Measurements from ENCODE around the gene POPDC2. TPM values are rescaled to one million over a fixed set of nuclear protein-coding genes. Genes with fewer than 3 reads are reported as not detected.

The POPDC2 gene
- total RNA-seq, 2 donors from 2014 or later: 0.95 to 1.6 TPM

GRCh38 chr3:119677641-119677934 is 17.2 kb upstream of the POPDC2 start:
- Histone ChIP-seq H3K9ac (ENCODE audit: extremely low read depth, low read length, poor library complexity, severe bottlenecking) (peak overlapping the region; percentile 22), H3K4me3 (ENCODE audit: low read length) (peak overlapping the region; percentile 98), H3K27me3 (ENCODE audit: control insufficient read depth, insufficient read depth, low read length, poor library complexity, severe bottlenecking) (no peaks in the 10 kb centered on the region), H3K27ac (ENCODE audit: low read depth, low read length) (no peak overlapping the region), H3K36me3 (ENCODE audit: control insufficient read depth, insufficient read depth, low read length) (peaks cover 26% of the 10 kb centered on the region), H3K9me3 (ENCODE audit: control insufficient read depth, low read length) (peaks cover 12% of the 10 kb centered on the region), H3K4me1 (ENCODE audit: control insufficient read depth, insufficient read depth, low read length) (no peaks in the 10 kb centered on the region)
- Mint-ChIP-seq H3K27ac (peak overlapping the region; percentile 90), H3K27me3 (ENCODE audit: insufficient read depth) (no peaks in the 10 kb centered on the region), H3K4me3 (peak overlapping the region; percentile 79), H3K9me3 (peaks cover 6% of the 10 kb centered on the region), H3K36me3 (ENCODE audit: low read depth) (peaks cover 30% of the 10 kb centered on the region), H3K4me1 (peaks cover 26% of the 10 kb centered on the region)
- no peak for DNase-seq
- 21 to 33% methylated on average over 6 of the region's 6 CpGs for WGBS, 2 experiments (ENCODE audit: insufficient coverage in 1 of 2, insufficient read length in 1 of 2)
- TF ChIP-seq CTCF (conservative IDR thresholded peaks at IDR 0.05): no peak

- peak within 1 kb of the TSS; percentile 93 for H3K27ac Mint-ChIP-seq
- peaks cover 34% of the 10 kb centered on the region for H3K36me3 Mint-ChIP-seq (ENCODE audit: low read depth)
- peaks cover 6% of the 10 kb centered on the region for H3K9me3 Mint-ChIP-seq
- Histone ChIP-seq H3K4me1 (ENCODE audit: control insufficient read depth, insufficient read depth, low read length) (no peaks in the 10 kb centered on the region), H3K9ac (ENCODE audit: extremely low read depth, low read length, poor library complexity, severe bottlenecking) (peak within 1 kb of the TSS; percentile 39), H3K27me3 (ENCODE audit: control insufficient read depth, insufficient read depth, low read length, poor library complexity, severe bottlenecking) (no peaks in the 10 kb centered on the region), H3K4me3 (ENCODE audit: low read length) (peak within 1 kb of the TSS; percentile 98), H3K9me3 (ENCODE audit: control insufficient read depth, low read length) (peaks cover 12% of the 10 kb centered on the region), H3K36me3 (ENCODE audit: control insufficient read depth, insufficient read depth, low read length) (peaks cover 32% of the 10 kb centered on the region), H3K27ac (ENCODE audit: low read depth, low read length) (peak within 1 kb of the TSS; percentile 49)
- peak within 1 kb of the TSS; percentile 79 for H3K4me3 Mint-ChIP-seq
- no peaks in the 10 kb centered on the region for H3K27me3 Mint-ChIP-seq (ENCODE audit: insufficient read depth)
- TF ChIP-seq CTCF (conservative IDR thresholded peaks at IDR 0.05): no peak
- H3K4me1 Mint-ChIP-seq: peaks cover 26% of the 10 kb centered on the region
- DNase-seq: peak; percentile 98
- 1% methylated on average over 27 to 47 of the region's 54 CpGs for WGBS, 2 experiments (ENCODE audit: insufficient coverage in 1 of 2, insufficient read length in 1 of 2)
Observed at GRCh38 chr3:119676771-119677640, 16.6 kb upstream of the POPDC2 start, which contains the start of gene COX17. COX17 (minus strand) TSS chr3:119677406; CDS start chr3:119677310, 96 bp downstream.

GRCh38 chr3:119676020-119676419 is 15.6 kb upstream of the POPDC2 start:
- Mint-ChIP-seq H3K36me3 (ENCODE audit: low read depth) (peaks cover 40% of the 10 kb centered on the region), H3K4me1 (peaks cover 27% of the 10 kb centered on the region), H3K27ac (no peak overlapping the region), H3K9me3 (peaks cover 6% of the 10 kb centered on the region), H3K4me3 (peak overlapping the region; percentile 79), H3K27me3 (ENCODE audit: insufficient read depth) (no peaks in the 10 kb centered on the region)
- H3K27ac ChIP-seq (ENCODE audit: low read depth, low read length): no peak overlapping the region
- H3K36me3 ChIP-seq (ENCODE audit: control insufficient read depth, insufficient read depth, low read length): peaks cover 40% of the 10 kb centered on the region
- TF ChIP-seq CTCF (conservative IDR thresholded peaks at IDR 0.05): no peak
- DNase-seq: no peak
- peak overlapping the region; percentile 98 for H3K4me3 ChIP-seq (ENCODE audit: low read length)
- no peaks in the 10 kb centered on the region for H3K4me1 ChIP-seq (ENCODE audit: control insufficient read depth, insufficient read depth, low read length)
- H3K9me3 ChIP-seq (ENCODE audit: control insufficient read depth, low read length): peaks cover 12% of the 10 kb centered on the region
- H3K9ac ChIP-seq (ENCODE audit: extremely low read depth, low read length, poor library complexity, severe bottlenecking): peak overlapping the region; percentile 39
- H3K27me3 ChIP-seq (ENCODE audit: control insufficient read depth, insufficient read depth, low read length, poor library complexity, severe bottlenecking): no peaks in the 10 kb centered on the region
- 88% methylated on average over 1 of the region's 1 CpG; no CpG with 5 or more reads in 1 of the 2 experiments for WGBS, 2 experiments (ENCODE audit: insufficient coverage in 1 of 2, insufficient read length in 1 of 2)

All from endodermal cell (in vitro differentiated cells).